Activated CD8-positive, alpha-beta memory T cell treated with anti-CD3 and anti-CD28 coated beads, Interleukin-2, amount 50 U/mL, for 1 hour (primary cell): Measurements from ENCODE around the gene SMTN.
"Not testable (repeated sequence)": the region's sequence is repeated elsewhere in the genome, so short reads cannot be mapped to it uniquely, and the experiment has no call there.

ENCODE experiments used
- DNase-seq: peaks from one replicate; pipeline ENCODE4 v3.0.0-alpha.2; 2020; ENCODE audit errors: extremely low read depth

Gene SMTN

DNA sequence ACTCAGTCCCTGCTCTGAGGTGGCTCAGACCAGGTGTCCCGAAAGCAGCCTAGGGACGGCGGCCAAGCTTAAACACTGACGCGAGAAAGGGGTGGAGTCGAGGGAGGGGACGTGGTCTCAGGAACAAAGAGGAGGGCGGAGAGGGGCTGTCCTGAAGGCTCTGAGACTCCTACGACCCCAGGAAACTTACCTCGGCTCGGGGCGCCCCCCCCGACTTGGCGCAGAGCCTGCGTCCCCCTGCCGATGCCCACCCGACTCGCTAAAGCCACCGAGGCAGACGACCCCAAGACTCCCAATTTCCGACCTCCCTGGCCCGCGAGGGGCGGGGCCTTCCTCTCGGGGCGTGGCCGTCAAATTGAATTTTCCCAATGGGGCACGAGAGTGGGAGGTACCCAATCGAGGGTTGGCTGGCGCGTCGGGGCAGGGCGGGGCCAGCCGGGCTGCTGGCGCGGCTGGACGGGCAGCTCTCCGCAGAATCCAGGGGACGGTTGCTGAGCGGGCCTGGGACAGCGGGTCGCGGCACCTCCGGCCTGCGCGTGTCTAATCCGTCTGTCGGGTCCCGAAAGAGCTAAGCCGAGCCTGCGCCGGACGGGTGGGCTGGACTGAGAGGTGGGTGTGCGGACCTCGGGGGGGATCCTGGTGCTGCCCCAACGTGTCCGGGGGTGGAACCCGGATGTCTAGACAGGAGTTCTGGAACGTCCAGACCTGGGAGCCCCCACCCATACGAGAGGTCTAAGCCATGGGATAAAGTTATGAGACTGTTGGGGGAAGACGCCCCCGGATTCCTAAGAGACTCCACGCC is at the start of gene SMTN:
Gene SMTN, plus strand, starts transcription at position 471 of the 802 bp plus-strand sequence. CDS start 1,941 bp downstream, outside the sequence.
- peak; percentile 60 for DNase-seq

DNA sequence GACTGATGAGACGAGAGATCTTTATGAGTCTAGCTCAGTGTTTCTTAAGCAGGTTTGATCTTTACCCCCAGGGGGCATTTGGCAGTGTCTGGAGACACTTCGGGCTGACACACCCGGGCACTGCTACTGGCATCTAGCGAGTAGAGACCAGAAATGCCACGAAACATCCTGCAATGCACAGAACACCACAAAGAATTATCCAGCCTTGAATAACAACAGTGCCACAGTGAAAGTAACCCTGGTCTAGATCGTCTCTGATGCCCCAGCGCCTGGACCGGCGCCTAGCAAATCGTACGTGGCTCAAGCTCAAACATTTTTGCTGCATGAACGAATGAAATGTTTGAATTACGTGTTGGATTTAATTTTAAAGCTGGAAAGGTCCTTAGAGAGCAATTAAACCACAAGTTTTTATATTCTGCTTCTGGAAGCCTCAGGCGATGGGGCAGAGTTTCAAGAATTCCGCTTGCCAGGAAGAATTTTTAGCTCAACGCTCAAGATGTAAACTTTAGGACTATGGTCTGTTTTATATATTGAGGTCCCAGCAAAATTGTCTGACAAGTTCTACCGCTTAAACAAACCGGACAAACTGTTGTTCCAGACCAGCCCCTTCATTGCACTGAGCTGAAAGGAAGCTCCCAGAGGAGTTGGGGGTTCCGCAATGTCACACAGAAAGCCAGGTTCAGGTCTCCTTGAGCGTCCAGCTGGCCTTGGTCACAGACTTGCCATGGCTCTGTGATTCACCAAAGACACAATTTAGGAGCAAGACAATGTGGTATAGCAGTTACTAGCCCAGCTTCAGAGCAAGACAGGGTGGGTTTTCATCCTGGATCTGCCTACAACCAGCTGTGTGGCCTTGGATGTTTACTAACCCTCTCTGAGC is 44.2 kb upstream of the SMTN start:
- no peak for DNase-seq

DNA sequence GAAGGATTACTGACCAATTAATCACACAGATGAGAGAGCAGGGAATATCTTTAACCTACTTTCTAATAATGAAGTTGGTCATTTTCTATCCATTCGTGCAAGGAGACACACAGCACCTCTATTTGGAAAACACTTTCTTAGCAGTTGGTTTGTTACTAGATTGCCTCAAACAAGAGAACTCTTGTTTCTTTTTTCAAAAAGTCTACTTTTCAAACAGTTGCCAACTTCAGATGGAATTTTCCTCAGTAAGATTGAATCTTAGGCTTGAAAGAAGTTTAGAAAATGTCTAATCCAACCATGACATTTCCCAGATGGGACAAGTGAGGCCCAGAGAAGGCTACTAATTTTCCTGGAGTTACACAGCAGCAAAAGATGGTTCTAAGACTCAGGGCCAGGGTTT is 42.4 kb upstream of the SMTN start:
- DNase-seq = no peak

DNA sequence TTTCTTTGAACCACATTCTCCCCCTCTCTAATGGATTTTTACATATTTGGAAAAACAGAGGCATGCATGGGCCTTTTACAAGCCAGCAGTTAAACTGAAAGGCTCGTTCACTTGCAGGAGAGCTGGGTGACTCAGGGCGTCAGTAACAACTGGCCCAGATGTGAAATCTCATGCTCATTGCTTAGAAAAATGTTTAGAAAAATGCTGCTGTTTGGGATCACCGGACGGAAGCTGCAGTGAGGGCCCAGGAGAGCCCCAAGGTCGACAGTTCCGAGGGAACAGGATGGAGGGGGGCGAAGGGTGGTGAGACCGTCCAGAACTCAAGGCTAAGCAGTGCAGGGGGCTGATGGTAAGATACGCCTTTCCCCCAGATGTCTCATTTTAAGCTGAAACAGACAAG is 41.7 kb upstream of the SMTN start:
- DNase-seq = no peak

DNA sequence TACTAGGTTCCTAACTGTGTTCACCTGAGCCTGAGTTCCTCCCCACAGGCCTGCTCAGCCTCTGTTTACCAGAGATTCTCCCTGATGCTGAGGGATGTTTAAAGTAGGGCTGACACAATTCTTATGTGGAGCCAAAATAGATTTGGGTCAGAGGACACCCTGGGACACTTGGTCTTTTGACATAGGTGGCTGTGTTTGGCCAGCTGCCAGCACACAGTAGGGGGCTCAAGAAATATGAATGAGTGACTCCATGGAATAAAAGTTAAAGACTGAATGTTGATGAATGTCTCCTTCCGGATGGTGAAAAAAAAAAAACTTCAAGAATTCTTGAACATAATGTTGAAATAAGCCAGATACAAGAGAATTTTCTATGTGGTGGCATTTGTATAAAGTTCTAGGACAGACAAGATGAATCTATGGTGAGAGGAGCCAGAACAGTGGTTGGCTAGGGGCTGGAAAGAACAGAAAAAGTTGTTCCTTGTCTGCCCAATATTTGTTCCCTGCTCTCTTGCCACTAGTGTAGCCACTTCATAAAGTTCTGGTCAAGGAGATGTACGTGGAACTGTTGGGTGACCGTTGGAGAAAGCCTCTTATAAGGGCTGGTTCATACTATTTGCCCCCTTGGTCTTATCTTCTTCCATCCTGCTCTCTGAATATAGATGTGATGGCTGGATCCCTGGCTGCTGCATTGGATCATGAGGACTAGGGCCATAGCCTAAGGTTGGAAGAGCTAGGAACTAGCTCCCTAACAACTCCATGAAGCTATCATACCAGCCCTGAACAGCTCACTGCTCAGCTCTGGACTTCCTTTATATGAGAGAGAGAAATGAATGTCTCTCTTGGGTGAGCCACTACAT is 40.3 kb upstream of the SMTN start:
- no peak for DNase-seq

DNA sequence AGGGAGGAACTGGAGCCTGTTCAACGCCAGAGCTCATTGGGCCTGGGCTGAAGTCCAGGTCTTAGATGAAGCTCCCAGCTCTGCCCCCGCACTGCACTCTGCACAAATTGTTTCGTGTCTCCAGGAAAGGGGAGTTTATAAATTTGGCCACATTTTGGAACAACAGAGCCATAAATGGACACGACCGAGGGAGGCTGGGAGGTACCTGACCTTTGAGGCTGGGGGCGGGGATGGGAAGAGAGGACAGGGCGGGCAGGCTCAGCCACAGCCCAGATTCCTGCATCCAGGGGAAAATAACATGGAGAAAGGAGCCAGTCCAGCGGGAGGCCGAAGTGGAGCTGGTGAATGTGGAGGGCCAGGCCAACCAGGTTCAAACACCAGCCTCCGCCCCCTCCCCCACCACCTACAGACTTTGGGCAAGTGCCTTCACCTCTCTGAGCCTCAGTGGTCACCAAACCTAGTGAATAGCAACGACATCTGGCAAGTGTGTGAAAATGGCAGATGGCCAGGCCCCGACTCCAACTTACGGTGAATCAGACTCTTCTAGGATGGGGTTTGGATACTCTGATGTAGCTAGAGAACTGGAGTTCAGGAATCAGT is 36.8 kb upstream of the SMTN start:
- DNase-seq = no peak

DNA sequence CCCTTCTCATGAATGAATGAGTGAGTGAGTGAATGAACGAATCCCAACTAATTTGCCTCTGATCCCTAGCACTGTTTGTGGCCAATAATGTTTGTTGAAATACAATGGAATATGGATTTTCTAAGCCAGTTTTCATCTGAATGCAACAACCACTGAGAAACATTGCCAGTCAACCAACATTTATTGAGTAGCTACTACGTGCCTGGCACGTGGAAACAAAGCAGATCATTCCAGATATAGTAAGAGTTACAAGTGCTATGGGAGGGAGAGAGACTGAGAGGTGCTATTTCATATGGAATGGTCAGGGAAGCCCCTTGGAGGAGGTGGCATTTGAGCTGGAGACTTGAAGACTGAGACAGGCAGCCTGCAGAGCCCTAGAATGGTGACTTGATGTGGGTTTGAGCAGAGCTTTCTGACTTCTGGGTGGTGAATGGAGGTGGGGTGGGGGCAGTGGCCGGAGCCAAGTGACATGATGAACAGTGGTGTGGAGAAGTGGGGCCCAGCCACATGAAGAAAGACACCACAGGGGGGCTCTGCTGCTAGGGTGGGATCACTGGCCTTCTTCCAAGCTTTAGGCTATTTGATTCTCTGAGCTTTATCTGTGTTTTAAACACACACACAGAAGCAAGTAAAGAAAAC is 35.1 kb upstream of the SMTN start:
- DNase-seq = no peak

DNA sequence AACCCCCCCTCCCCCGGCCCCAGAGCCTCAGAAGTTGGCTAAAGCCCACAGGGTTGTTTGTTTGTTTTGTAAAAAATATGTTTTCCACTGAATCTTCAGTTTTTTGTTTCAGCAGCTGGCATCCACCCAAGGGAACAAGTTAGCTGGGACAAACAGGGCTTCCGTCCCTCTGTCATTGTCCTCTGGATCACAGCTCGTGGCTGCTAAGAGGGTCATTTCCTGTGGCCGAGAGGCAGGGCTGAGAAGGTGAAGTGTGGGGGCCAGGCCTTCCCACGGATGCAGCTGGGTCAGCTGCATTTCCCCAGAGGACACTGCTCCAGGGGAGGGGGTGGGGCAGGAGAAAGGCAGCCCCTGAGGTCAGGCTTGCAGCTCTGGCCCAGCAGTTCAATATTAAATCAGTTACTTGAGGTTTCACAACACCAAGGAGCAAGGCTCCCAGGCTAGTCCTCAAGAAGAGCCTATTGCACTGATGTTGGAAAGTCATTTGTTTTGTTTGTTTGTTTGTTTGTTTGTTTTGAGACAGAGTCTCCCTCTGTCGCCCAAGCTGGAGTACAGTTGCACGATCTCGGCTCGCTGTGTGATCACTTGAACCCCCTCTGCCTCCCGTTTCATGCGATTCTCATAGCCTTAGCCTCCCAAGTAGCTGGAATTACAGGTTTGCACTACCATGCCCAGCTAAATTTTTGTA is 34.4 kb upstream of the SMTN start:
- no peak for DNase-seq

DNA sequence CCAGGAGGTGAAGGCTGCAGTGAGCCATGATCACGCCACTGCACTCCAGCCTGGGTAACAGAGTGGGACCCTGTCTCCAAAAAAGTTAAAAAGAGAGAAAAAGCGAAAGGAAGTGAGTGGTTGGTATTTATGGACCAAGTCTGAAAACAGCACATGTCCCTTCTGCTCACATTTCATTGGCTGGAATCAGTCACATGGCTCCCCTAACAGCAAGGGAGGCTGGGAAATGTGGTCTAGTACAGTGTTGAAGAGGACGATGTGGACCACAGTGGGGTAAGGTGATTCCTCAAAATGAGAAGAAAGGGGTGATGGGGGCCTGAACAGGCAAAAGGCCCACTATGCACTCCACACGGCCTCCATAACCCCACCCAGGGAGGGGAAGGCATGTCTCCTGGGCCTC is 32.5 kb upstream of the SMTN start:
- DNase-seq = no peak

DNA sequence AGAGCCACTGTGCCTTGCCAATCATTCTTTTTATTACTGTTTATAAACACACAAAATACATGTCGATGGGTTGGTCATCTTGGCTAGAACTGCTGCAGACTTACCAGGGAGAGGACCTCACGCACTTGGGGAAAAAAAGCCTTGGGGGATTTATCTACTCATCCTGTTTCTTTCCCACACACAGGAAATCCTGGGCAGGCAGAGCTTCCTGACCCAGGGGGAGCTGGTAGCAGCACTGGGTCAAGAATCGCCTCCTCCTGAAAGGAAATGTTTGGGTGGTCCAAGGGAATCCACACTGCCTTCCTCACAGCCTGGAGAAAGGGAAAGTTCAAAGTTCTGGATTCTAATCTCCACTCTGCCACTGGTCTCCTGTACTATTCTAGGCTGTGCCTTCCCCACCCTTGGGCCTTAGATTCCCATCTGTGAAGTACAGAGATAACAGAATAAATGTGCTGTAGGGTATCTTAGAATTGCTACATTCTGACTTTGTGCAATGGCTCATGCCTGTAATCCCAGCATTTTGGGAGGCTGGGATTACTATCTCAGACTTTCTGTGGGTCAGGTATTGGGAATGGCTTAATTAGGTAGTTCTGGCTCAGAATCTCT is 31.2 kb upstream of the SMTN start:
- DNase-seq = no peak

DNA sequence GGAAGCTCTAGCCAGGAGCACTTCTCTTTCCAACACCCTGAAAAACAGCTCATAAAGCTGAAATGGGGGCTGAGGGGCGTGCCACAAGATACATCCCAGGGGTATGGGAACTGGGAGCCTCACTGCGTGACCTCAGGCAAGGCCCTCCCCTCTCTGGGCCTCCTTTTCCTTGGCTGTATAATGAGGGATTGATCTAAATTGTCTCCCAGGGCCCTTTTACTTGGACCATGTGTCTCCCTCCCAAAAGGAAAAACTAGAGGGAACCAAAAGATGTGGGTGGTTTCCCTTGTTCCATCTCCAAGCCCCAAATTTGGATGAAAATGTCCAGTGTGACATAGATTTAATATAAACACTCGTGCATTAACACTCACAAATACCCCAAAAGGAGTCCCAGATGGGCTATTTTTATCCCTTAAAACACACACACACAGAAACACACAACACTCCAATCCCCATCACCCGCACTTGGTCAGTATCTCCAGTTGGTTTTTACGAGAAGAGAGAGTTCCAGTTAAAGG is 25.9 kb upstream of the SMTN start:
- no peak for DNase-seq

DNA sequence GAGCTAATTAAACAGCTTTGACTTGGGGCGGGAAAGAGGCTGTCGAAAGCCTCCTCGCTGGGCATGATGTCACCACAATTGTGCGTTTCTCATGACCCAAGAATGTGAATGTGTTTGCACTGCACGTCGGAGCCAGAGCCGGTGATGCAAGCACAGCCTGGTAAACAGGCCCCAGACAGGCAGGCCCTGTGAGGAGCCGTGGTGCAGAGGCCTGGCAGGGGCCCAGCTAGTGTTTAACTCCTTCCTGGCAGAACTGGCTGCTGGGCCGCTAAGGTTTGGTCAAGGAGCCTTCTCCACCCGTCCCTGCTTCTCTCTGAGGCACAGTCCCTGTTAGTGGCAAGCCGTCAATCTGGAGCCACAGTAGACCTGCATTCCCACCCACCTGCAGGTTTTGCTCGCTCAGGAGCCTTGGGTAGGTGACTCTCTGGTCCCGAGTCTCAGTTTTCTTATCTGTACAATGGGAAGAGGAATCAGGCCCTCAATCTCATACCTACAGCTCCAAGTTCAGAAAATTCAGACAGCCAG is 25.4 kb upstream of the SMTN start:
- no peak for DNase-seq

DNA sequence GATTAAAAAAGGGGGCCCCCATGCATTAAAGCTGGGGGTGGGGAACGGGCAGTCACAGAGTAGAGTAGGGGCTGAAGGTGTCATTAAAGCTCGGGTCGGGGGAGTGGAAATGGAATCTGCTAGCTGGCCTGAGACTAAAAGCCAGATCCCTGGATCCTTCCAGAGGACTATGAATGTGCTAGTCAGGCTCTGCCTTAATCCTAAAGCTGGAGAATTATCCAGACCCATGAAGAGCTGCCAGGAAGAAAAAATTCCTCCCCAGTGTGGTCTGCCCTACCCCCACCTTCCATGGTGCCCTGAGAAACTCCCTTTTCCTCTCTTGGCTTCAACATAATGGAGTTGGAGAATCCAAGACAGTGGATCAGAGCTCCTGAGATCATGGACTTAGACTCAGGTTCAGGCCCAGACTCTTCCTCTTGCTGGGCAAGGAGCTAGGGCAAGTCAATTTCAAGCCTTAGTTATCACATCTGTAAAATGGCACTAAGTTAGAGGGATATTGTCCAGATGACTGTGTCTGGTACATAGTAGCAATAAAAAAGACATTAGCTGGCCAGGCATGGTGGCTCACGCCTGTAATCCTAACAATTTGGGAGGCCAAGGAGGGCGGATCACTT is 24.0 kb upstream of the SMTN start:
- no peak for DNase-seq

DNA sequence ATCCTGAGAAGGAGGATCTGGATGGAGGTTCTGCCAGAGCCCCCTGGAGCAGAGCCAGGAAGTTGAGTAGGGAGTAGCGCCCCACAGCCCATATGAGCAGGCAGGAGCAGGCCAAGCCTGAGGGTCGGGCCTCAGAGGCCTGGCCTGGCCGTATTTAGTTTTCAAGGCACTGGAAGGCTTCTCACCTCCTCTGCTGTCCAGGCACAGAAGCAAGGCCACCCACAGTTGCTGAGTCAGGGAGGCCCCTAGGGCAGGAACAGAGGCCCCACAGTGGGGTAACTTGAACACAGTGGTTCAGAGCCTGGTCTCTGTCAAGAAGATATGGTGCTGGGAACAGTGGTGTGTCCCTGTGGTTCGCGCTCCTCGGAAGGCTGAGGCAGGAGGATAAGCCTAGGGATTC is 21.5 kb upstream of the SMTN start:
- DNase-seq = not testable (repeated sequence)

DNA sequence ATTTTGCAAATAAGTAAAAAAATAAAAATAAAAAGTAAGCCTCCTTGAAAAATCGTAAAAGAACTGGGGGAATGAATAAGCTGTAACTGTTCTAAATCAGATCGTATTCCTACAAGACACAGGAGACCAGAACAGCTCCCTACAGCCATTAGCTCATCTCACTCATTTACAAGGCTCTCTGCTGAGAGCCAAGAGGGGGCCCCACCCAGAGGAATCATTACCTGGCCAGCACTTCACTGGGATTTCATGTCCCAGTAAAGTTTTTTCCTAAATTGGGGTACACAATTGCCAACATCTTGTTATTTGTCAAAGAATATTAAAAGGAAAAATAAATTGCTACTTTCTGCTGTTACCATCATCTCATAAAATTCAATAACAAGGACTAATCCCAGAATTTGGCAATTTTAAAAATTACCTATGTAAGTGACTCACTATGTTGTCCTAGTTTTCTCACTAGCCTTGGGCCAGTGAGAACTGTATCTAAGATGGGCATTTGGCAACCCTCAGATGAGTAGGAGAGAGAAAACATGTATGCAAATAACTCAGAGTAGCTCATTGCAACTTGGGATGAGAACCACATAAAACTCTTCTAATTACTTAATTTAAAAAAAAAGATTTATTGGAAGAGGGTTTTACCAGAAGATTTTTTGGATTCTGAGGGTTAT is 18.4 kb upstream of the SMTN start:
- DNase-seq = no peak

DNA sequence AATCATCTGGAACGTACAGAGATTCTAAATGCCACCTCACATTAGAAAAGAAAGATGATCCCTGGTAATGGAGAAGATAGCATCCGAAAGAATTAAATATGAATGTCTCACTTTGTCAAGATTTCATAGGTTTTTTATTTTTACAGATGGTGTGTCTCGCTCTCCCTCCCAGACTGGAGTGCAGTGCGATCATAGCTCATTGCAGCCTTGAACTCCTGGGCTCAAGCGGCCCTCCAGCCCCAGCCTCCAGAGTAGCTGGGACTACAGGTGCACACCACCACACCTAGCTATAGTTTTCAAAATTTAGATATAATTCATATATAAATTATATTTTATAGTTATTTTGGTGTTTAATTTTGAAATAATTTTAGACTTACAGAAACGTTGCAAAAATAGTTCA is 16.7 kb upstream of the SMTN start:
- DNase-seq = no peak

DNA sequence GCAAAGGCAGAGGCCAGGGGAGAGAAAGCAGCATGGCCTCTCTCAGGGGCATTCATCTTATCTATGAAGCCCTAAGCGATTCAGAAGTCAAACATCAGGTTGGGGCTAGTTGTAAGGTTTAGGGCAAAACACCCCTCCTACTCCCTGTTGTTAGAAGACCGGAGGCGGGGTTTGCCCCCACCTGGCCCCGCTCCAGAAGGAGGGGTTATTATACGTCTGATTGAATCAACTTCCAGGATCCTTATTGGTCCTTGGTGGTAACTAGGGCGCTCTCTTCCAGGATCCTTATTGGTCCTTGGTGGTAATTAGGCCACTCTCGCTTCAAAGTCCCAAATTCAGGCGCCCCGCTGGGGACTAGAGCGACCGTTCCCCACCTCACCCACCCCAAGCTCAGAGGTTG is 12.1 kb upstream of the SMTN start:
- DNase-seq = no peak

DNA sequence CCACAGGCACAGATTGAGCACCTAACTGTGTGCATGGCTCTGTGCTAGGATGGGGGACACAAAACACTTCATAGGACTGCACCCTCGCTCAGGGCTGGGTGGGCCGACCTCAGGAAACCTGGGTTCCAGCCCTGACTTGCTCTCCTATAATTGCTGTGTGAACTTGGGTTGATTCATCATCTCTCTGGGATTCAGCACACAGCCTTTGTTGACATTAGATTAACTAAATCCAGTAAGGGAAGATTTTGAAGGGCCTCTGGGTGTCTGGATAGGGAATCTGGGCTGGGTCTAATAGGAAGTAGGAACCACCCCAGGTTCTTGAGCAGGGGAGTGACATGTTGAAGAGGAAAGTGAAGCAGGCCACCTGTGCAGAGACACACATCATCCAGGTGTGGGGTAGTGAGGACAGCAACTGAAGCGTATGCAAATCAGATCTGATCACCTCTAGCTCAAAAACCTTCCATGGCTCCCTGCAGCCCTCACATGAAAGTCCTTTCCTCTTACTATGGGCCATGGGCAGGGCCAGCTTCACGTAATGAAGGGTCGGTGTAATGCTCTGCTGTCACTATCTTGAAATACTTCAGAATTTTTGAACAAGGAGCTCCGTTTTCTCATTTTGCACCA is 11.3 kb upstream of the SMTN start:
- not testable (repeated sequence) for DNase-seq
